Adrenal gland (tissue), 5 donors: ENCODE results near the gene FAT1.

ENCODE experiments used
- CTCF ChIP-seq, 6 experiments: fragments of 450-650 bp in 4 of 6; fragments of 200-600 bp in 2 of 6; sonication (generic) in 1 of 6; IDR thresholded peaks; 1 replicate in 5 of 6; 2 replicates in 1 of 6; pipeline versions ENCODE4 v1.5.1 to v1.8.0; 2016 to 2021; ENCODE audit warnings: antibody characterized with exemption in 6 of 6, mild to moderate bottlenecking in 2 of 6, moderate library complexity in 1 of 6
- POLR2A ChIP-seq, 2 donors: fragments of 450-650 bp; IDR thresholded peaks; one replicate each; pipeline ENCODE4 v1.6.1; 2017; ENCODE audit warnings: antibody characterized with exemption in 2 of 2, mild to moderate bottlenecking in 2 of 2, moderate library complexity in 1 of 2
- donor health status: DM: no; HTN: no; CAD: no.

GRCh38 chr4:186687265-186687664 lies 36.4 kb downstream of the FAT1 start:
- TF ChIP-seq CTCF (IDR thresholded peaks at IDR 0.05) (no peak), POLR2A (IDR thresholded peaks at IDR 0.05) (no peak)
